Hepatic stellate cell (primary cell): ENCODE results near the gene CADM4.
"Not testable (repeated sequence)": the region's sequence is repeated elsewhere in the genome, so short reads cannot be mapped to it uniquely, and the experiment has no call there.

Experiments
- DNase-seq: peaks from one replicate; pipeline ENCODE4 v3.0.0; 2011; ENCODE audit warnings: low spot score

CADM4 gene

GRCh38 chr19:43639519-43640423 is at the start of gene CADM4:
CADM4 (minus strand) TSS chr19:43639850; CDS start chr19:43639790, 60 bp downstream.
- DNase-seq = no peak

GRCh38 chr19:43688059-43688701 is 48.5 kb upstream of the CADM4 start:
- DNase-seq = no peak

GRCh38 chr19:43687660-43687997 is 48.0 kb upstream of the CADM4 start:
- no peak for DNase-seq

GRCh38 chr19:43684326-43684725 is 44.7 kb upstream of the CADM4 start:
- no peak for DNase-seq

- no peak for DNase-seq
Observed at GRCh38 chr19:43683905-43684304, 44.3 kb upstream of the CADM4 start.

GRCh38 chr19:43682824-43683661 is 43.4 kb upstream of the CADM4 start:
- no peak for DNase-seq

GRCh38 chr19:43682269-43682668 is 42.6 kb upstream of the CADM4 start:
- not testable (repeated sequence) for DNase-seq

GRCh38 chr19:43681821-43682220 is 42.2 kb upstream of the CADM4 start:
- DNase-seq = no peak

GRCh38 chr19:43678512-43679261 is 39.0 kb upstream of the CADM4 start:
- no peak for DNase-seq

- no peak for DNase-seq
Observed at GRCh38 chr19:43675906-43676305, 36.3 kb upstream of the CADM4 start.

- DNase-seq = no peak
Observed at GRCh38 chr19:43675269-43675879, 35.7 kb upstream of the CADM4 start.

- peak; percentile 33 for DNase-seq
Observed at GRCh38 chr19:43674596-43674995, 34.9 kb upstream of the CADM4 start.

GRCh38 chr19:43674183-43674582 is 34.5 kb upstream of the CADM4 start:
- no peak for DNase-seq

- DNase-seq = no peak
Observed at GRCh38 chr19:43673637-43674036, 34.0 kb upstream of the CADM4 start.

- no peak for DNase-seq
Observed at GRCh38 chr19:43672061-43672679, 32.5 kb upstream of the CADM4 start.

GRCh38 chr19:43668406-43669109 is 28.9 kb upstream of the CADM4 start:
- peak; percentile 97 for DNase-seq

- peak; percentile 22 for DNase-seq
Observed at GRCh38 chr19:43667876-43668405, 28.3 kb upstream of the CADM4 start.

- no peak for DNase-seq
Observed at GRCh38 chr19:43667126-43667875, 27.7 kb upstream of the CADM4 start.

- no peak for DNase-seq
Observed at GRCh38 chr19:43664018-43664417, 24.4 kb upstream of the CADM4 start.
